Esophagus muscularis mucosa (tissue), 4 donors: ENCODE results near the gene PDE1C. TPM values are rescaled to one million over a fixed set of nuclear protein-coding genes. Genes with fewer than 3 reads are reported as not detected.
A peak's percentile ranks its signal among the peaks of the same experiment; 100 is the strongest.

Experiments used
- DNase-seq: peaks from one replicate; pipeline ENCODE4 v3.0.0-alpha.2; 2017; ENCODE audit errors: extremely low spot score
- H3K27ac ChIP-seq, 4 donors: fragments of 200-600 bp; sonication (generic); replicated peaks in 1 of 4; 1 replicate in 3 of 4; 2 replicates in 1 of 4; pipeline ENCODE4 v1.5.1; 2016 to 2019; ENCODE audit warnings: mild to moderate bottlenecking in 1 of 4
- H3K27me3 ChIP-seq, 4 donors: fragments of 200-600 bp; sonication (generic); one replicate each; pipeline versions ENCODE4 v1.5.1 to v1.6.0; 2016 to 2019
- H3K36me3 ChIP-seq, 4 donors: fragments of 200-600 bp; sonication (generic); one replicate each; pipeline ENCODE4 v1.5.1; 2016 to 2019
- H3K4me1 ChIP-seq, 4 donors: fragments of 200-600 bp; sonication (generic); one replicate each; pipeline ENCODE4 v1.5.1; 2016 to 2019
- H3K4me3 ChIP-seq, 4 donors: fragments of 200-600 bp; sonication (generic); 1 replicate in 2 of 4; 2 replicates in 2 of 4; pipeline ENCODE4 v1.5.1; 2016 to 2019; ENCODE audit warnings: mild to moderate bottlenecking in 4 of 4, moderate library complexity in 1 of 4
- H3K9me3 ChIP-seq, 4 donors: fragments of 200-600 bp; sonication (generic); 1 replicate in 3 of 4; 2 replicates in 1 of 4; pipeline ENCODE4 v1.5.1; 2016 to 2019
- EP300 ChIP-seq: sonication (generic); formaldehyde crosslinking; IDR thresholded peaks from one replicate; pipeline ENCODE4 v1.6.1; 2017; ENCODE audit warnings: antibody characterized with exemption
- POLR2A ChIP-seq: fragments of 450-650 bp; IDR thresholded peaks from one replicate; pipeline ENCODE4 v1.6.1; 2017; ENCODE audit warnings: antibody characterized with exemption, moderate library complexity, mild to moderate bottlenecking, low read depth
- POLR2AphosphoS5 ChIP-seq, 2 donors: sonication (generic); formaldehyde crosslinking; IDR thresholded peaks; one replicate each; pipeline ENCODE4 v1.6.1; 2017; ENCODE audit warnings: antibody characterized with exemption in 2 of 2
- WGBS: methylation state at CpG from one replicate; pipeline ENCODE4 v1.1.5; 2018; 5-methylcytosine and 5-hydroxymethylcytosine counted together
- intact Hi-C: fragments of 100-400 bp; cut with DNase I; formaldehyde crosslinking; loops from one replicate; pipeline ENCODE4 v1.15.1; 2023
- total RNA-seq, 4 donors: library from RNA; depleted of rRNA; stranded (reverse); fragments of >200 nt; gene quantifications; one replicate each; pipeline versions ENCODE4 v1.1.0 to v1.2.1, GENCODE V29; 2016
- TF ChIP-seq, protein P1 (sequence below), 3 experiments: fragments of 200-600 bp in 2 of 3; fragments of 450-650 bp in 1 of 3; sonication (generic) in 2 of 3; IDR thresholded peaks; one replicate each; pipeline ENCODE4 v1.5.1; 2017 to 2019; ENCODE audit warnings: antibody characterized with exemption in 3 of 3, mild to moderate bottlenecking in 2 of 3, moderate library complexity in 1 of 3

The PDE1C gene
- total RNA-seq, 4 donors from 2014 or later: 13.3 to 25.5 (median 17.3) TPM

- no peaks in the 10 kb centered on the region for H3K9me3 ChIP-seq
- WGBS: 16% methylated on average over 2 of the region's 2 CpGs
- H3K36me3 ChIP-seq: no peaks in the 10 kb centered on the region
- DNase-seq: no peak
- no peak overlapping the region for H3K4me3 ChIP-seq
- peaks cover 0 to 4% (median 0%) of the 10 kb centered on the region in 4 donors for H3K4me1 ChIP-seq
- intact Hi-C loops: no loop called here
- TF ChIP-seq EP300: no peak
- TF ChIP-seq, protein P1, sequence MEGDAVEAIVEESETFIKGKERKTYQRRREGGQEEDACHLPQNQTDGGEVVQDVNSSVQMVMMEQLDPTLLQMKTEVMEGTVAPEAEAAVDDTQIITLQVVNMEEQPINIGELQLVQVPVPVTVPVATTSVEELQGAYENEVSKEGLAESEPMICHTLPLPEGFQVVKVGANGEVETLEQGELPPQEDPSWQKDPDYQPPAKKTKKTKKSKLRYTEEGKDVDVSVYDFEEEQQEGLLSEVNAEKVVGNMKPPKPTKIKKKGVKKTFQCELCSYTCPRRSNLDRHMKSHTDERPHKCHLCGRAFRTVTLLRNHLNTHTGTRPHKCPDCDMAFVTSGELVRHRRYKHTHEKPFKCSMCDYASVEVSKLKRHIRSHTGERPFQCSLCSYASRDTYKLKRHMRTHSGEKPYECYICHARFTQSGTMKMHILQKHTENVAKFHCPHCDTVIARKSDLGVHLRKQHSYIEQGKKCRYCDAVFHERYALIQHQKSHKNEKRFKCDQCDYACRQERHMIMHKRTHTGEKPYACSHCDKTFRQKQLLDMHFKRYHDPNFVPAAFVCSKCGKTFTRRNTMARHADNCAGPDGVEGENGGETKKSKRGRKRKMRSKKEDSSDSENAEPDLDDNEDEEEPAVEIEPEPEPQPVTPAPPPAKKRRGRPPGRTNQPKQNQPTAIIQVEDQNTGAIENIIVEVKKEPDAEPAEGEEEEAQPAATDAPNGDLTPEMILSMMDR (IDR thresholded peaks at IDR 0.05): no peak
- no peak for TF ChIP-seq POLR2AphosphoS5 (IDR thresholded peaks at IDR 0.05)
- TF ChIP-seq POLR2A: no peak
- H3K27ac ChIP-seq: no peak overlapping the region
- H3K27me3 ChIP-seq: no peaks in the 10 kb centered on the region
Measured at GRCh38 chr7:31763548-31763947, 306.7 kb downstream of the PDE1C start.

- DNase-seq: no peak
- TF ChIP-seq POLR2A (no peak), EP300 (no peak), POLR2AphosphoS5 (IDR thresholded peaks at IDR 0.05) (no peak)
- TF ChIP-seq, protein P1 (IDR thresholded peaks at IDR 0.05): no peak
- no peak overlapping the region for H3K27ac ChIP-seq
- H3K4me3 ChIP-seq: no peak overlapping the region
- no peaks in the 10 kb centered on the region for H3K9me3 ChIP-seq
- intact Hi-C loops: no loop called here
- no peaks in the 10 kb centered on the region for H3K36me3 ChIP-seq
- H3K27me3 ChIP-seq: no peaks in the 10 kb centered on the region
- H3K4me1 ChIP-seq: peaks cover 0 to 4% (median 0%) of the 10 kb centered on the region in 4 donors
Measured at GRCh38 chr7:31761646-31762045, 308.6 kb downstream of the PDE1C start.

DNA sequence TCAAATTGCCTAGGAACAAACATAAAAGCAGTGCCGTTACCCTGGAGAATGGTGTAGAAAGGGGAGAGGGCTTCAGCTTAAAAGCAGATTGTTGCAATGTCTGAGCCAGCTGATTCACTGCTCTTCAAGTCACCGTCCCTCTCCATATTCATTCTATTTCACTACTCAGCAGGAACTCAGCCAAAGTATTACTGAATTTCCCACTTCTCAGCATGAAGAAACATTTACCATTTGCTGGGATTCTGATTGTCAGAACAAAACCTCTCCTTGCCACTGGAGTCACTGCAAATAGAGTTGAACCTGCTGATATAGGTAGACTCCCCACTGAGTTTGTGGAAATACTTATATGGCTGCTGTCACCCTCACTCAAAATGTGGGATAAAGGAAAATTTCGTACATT is 311.5 kb downstream of the PDE1C start:
- intact Hi-C loops: no loop called here
- H3K27ac ChIP-seq: no peak overlapping the region
- peaks cover 0 to 4% (median 0%) of the 10 kb centered on the region in 4 donors for H3K4me1 ChIP-seq
- DNase-seq: peak; percentile 17
- TF ChIP-seq POLR2A: no peak
- no peak for TF ChIP-seq EP300
- TF ChIP-seq, protein P1 (IDR thresholded peaks at IDR 0.05): no peak
- no peak for TF ChIP-seq POLR2AphosphoS5 (IDR thresholded peaks at IDR 0.05)
- no peaks in the 10 kb centered on the region for H3K9me3 ChIP-seq
- 80% methylated on average over 3 of the region's 3 CpGs for WGBS
- no peaks in the 10 kb centered on the region for H3K27me3 ChIP-seq
- H3K36me3 ChIP-seq: no peaks in the 10 kb centered on the region
- H3K4me3 ChIP-seq: no peak overlapping the region

DNA sequence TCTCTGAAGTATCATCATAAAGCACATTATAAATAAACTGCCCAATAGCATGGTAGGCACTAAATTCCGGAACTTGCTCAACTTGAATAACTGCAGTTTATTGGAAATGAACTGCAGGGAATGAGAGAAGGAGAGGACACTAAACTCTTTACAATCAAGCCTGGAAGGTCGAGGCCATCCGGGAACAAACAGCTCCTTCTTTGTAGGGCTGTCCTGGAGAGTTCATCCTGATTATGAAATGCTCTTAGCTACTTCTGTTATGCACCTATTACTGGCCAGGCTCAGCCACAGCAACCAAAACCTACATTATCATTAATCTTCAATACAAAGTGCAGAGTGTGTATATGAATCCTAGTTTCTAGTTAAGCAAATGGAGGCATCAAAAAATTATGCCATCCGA is 318.5 kb downstream of the PDE1C start:
- intact Hi-C loops: no loop called here
- Histone ChIP-seq H3K27ac (no peak overlapping the region), H3K4me1 (no peaks in the 10 kb centered on the region), H3K4me3 (no peak overlapping the region), H3K27me3 (no peaks in the 10 kb centered on the region), H3K36me3 (peaks cover 0 to 2% (median 0%) of the 10 kb centered on the region in 4 donors), H3K9me3 (no peaks in the 10 kb centered on the region)
- TF ChIP-seq EP300 (no peak), POLR2A (no peak), POLR2AphosphoS5 (IDR thresholded peaks at IDR 0.05) (no peak)
- TF ChIP-seq, protein P1 (IDR thresholded peaks at IDR 0.05): no peak
- WGBS: 66% methylated on average over 4 of the region's 4 CpGs
- no peak for DNase-seq

DNA sequence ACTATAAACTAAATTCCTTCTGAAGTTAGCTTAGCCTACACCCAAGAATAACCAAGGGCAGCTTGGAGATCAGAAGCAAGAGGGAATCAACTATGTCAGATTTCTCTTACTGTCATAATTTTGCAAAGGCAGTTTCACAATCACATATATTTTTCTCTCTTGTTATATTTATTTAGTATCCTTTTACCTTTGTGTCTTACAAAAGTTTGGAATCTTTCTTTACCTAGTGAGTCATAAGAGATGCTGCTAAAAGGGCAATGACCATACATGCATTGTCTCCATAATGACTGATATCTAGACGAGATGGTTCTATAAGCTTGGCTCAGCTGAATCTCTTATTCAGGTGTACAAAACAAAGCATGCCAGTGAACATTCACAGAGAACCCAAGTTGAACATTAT is 322.1 kb downstream of the PDE1C start:
- TF ChIP-seq, protein P1 (IDR thresholded peaks at IDR 0.05): no peak
- no peak for TF ChIP-seq POLR2A
- no peak for TF ChIP-seq POLR2AphosphoS5 (IDR thresholded peaks at IDR 0.05)
- TF ChIP-seq EP300: no peak
- Histone ChIP-seq H3K4me1 (no peaks in the 10 kb centered on the region), H3K36me3 (peaks cover 0 to 4% (median 0%) of the 10 kb centered on the region in 4 donors), H3K27ac (no peak overlapping the region), H3K9me3 (no peaks in the 10 kb centered on the region), H3K27me3 (no peaks in the 10 kb centered on the region), H3K4me3 (no peak overlapping the region)
- intact Hi-C loops: loop anchor here (10.0 kb wide), 1 partner anchor 597 kb away; no protein-coding TSS in a partner anchor
- WGBS: 95% methylated on average over 1 of the region's 1 CpG
- no peak for DNase-seq
